Vagina (tissue), 2 donors: Measurements from ENCODE around the gene FADS6. TPM values are rescaled to one million over a fixed set of nuclear protein-coding genes. Genes with fewer than 3 reads are reported as not detected.

Experiments
- DNase-seq, 2 donors: peaks; one replicate each; pipeline ENCODE4 v3.0.0-alpha.2; 2017; ENCODE audit errors: extremely low spot score in 2 of 2
- H3K27ac ChIP-seq: fragments of 200-600 bp; sonication (generic); one replicate; pipeline ENCODE4 v1.5.1; 2019
- H3K27me3 ChIP-seq: fragments of 200-600 bp; sonication (generic); one replicate; pipeline ENCODE4 v1.5.1; 2019
- H3K36me3 ChIP-seq, 2 donors: fragments of 200-600 bp; sonication (generic); one replicate each; pipeline ENCODE4 v1.5.1; 2017 to 2019
- H3K4me1 ChIP-seq: fragments of 200-600 bp; sonication (generic); one replicate; pipeline ENCODE4 v1.5.1; 2019
- H3K4me3 ChIP-seq, 2 donors: fragments of 200-600 bp; sonication (generic); 1 replicate in 1 of 2; 2 replicates in 1 of 2; pipeline ENCODE4 v1.5.1; 2016 to 2019
- H3K9me3 ChIP-seq: fragments of 200-600 bp; sonication (generic); one replicate; pipeline ENCODE4 v1.5.1; 2019
- POLR2A ChIP-seq, 2 donors: fragments of 450-650 bp; IDR thresholded peaks; one replicate each; pipeline ENCODE4 v1.6.1; 2017; ENCODE audit warnings: antibody characterized with exemption in 2 of 2, mild to moderate bottlenecking in 2 of 2, moderate library complexity in 2 of 2
- POLR2AphosphoS5 ChIP-seq, 2 donors: sonication (generic); formaldehyde crosslinking; IDR thresholded peaks; one replicate each; pipeline ENCODE4 v1.9.0; 2017; ENCODE audit warnings: antibody characterized with exemption in 2 of 2, mild to moderate bottlenecking in 2 of 2, low read depth in 1 of 2; ENCODE audit not compliant: insufficient read depth in 1 of 2
- intact Hi-C: fragments of 100-400 bp; cut with DNase I; formaldehyde crosslinking; loops from one replicate; pipeline ENCODE4 v1.15.1; 2023
- total RNA-seq: library from RNA; depleted of rRNA; stranded (reverse); fragments of >200 nt; gene quantifications from one replicate; pipeline ENCODE4 v1.2.3, GENCODE V29; 2016
- TF ChIP-seq, protein P1 (sequence below), 3 experiments: fragments of 450-650 bp in 2 of 3; fragments of 200-600 bp in 1 of 3; sonication (generic) in 1 of 3; IDR thresholded peaks; one replicate each; pipeline ENCODE4 v1.5.1; 2017 to 2019; ENCODE audit warnings: antibody characterized with exemption in 3 of 3, mild to moderate bottlenecking in 2 of 3, moderate library complexity in 2 of 3

Gene FADS6
- total RNA-seq, 1 donor from 2014 or later: 1.5 TPM

- H3K36me3 ChIP-seq: no peaks in the 10 kb centered on the region
- H3K4me1 ChIP-seq: peaks cover 8% of the 10 kb centered on the region
- H3K9me3 ChIP-seq: no peaks in the 10 kb centered on the region
- peaks cover 13% of the 10 kb centered on the region for H3K27me3 ChIP-seq
- H3K4me3 ChIP-seq: no peak overlapping the region
- no peak for DNase-seq
- TF ChIP-seq, protein P1, sequence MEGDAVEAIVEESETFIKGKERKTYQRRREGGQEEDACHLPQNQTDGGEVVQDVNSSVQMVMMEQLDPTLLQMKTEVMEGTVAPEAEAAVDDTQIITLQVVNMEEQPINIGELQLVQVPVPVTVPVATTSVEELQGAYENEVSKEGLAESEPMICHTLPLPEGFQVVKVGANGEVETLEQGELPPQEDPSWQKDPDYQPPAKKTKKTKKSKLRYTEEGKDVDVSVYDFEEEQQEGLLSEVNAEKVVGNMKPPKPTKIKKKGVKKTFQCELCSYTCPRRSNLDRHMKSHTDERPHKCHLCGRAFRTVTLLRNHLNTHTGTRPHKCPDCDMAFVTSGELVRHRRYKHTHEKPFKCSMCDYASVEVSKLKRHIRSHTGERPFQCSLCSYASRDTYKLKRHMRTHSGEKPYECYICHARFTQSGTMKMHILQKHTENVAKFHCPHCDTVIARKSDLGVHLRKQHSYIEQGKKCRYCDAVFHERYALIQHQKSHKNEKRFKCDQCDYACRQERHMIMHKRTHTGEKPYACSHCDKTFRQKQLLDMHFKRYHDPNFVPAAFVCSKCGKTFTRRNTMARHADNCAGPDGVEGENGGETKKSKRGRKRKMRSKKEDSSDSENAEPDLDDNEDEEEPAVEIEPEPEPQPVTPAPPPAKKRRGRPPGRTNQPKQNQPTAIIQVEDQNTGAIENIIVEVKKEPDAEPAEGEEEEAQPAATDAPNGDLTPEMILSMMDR (IDR thresholded peaks at IDR 0.05): no peak
- TF ChIP-seq POLR2AphosphoS5 (IDR thresholded peaks at IDR 0.05; ENCODE audit: insufficient read depth in 1 of 2, low read depth in 1 of 2) (no peak), POLR2A (IDR thresholded peaks at IDR 0.05) (no peak)
- intact Hi-C loops: no loop called here
- no peak overlapping the region for H3K27ac ChIP-seq
Observed at GRCh38 chr17:74888469-74888868, 5.0 kb downstream of the FADS6 start.

DNA sequence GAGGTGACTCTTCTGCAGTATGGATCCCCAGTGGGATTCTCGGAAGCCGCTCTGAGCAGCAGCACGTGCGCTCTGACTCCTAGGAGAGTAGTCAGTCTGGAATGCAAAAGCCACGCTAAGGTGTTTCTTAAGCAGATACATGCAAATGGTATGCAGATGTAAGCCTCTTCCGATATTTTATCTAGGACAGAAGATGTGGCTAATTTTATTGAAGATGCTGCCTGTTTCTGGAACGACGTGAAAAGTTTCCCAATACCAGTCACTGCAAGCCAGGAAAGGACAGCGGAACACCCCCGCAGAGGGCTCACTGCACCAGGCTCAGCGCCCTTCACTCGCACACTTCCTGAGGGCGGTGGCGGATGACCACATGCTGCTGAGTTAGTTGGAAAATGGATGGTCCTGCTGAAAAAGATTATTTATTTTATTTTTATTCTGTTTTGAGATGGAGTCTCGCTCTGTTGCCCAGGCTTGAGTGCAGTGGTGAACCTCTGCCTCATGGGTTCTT, 10.1 kb downstream of the FADS6 start:
- Histone ChIP-seq H3K4me3 (no peak overlapping the region), H3K4me1 (peaks cover 1% of the 10 kb centered on the region), H3K27me3 (no peaks in the 10 kb centered on the region), H3K36me3 (no peaks in the 10 kb centered on the region), H3K27ac (no peak overlapping the region), H3K9me3 (no peaks in the 10 kb centered on the region)
- intact Hi-C loops: no loop called here
- TF ChIP-seq POLR2AphosphoS5 (IDR thresholded peaks at IDR 0.05; ENCODE audit: insufficient read depth in 1 of 2, low read depth in 1 of 2) (no peak), POLR2A (IDR thresholded peaks at IDR 0.05) (no peak)
- TF ChIP-seq, protein P1 (IDR thresholded peaks at IDR 0.05): no peak
- DNase-seq: no peak

- H3K4me3 ChIP-seq: no peak overlapping the region
- DNase-seq: no peak
Observed at GRCh38 chr17:74882517-74883240, 10.8 kb downstream of the FADS6 start.

GRCh38 chr17:74881073-74881472, 12.4 kb downstream of the FADS6 start:
- Histone ChIP-seq H3K27me3 (no peaks in the 10 kb centered on the region), H3K27ac (no peak overlapping the region), H3K36me3 (no peaks in the 10 kb centered on the region), H3K4me3 (no peak overlapping the region), H3K9me3 (no peaks in the 10 kb centered on the region), H3K4me1 (peaks cover 10% of the 10 kb centered on the region)
- DNase-seq: no peak
- intact Hi-C loops: no loop called here
- TF ChIP-seq POLR2A (IDR thresholded peaks at IDR 0.05) (no peak), POLR2AphosphoS5 (IDR thresholded peaks at IDR 0.05; ENCODE audit: insufficient read depth in 1 of 2, low read depth in 1 of 2) (no peak)
- TF ChIP-seq, protein P1 (IDR thresholded peaks at IDR 0.05): no peak

More at GRCh38 chr17:74882517-74883240, 10.8 kb downstream of the FADS6 start:
- TF ChIP-seq POLR2A (IDR thresholded peaks at IDR 0.05): no peak
- TF ChIP-seq POLR2AphosphoS5 (IDR thresholded peaks at IDR 0.05; ENCODE audit: insufficient read depth in 1 of 2, low read depth in 1 of 2): no peak
- TF ChIP-seq, protein P1 (IDR thresholded peaks at IDR 0.05): no peak
- H3K9me3 ChIP-seq: no peaks in the 10 kb centered on the region
- H3K27ac ChIP-seq: no peak overlapping the region
- no peaks in the 10 kb centered on the region for H3K27me3 ChIP-seq
- H3K4me1 ChIP-seq: peaks cover 7% of the 10 kb centered on the region
- intact Hi-C loops: no loop called here
- H3K36me3 ChIP-seq: no peaks in the 10 kb centered on the region

DNA sequence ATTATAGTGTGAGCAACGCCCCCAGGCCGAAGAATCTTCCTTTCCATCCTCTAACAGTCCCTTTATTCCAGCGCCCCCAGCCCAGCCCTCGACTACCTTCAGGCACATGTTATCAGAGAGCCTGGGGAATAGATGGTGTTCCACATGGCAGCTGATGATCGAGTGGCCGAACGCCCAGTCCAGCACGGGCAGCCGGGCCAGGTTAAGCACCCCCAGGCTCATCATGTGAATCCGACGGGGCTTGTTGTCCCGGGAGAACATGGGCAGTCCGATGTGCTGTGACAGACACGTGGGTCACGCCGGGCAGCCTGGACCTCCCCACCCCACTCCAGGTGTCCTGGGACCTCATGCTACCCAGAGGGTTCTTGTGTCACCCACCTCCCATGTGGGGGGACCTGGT, 14.1 kb downstream of the FADS6 start:
- no peaks in the 10 kb centered on the region for H3K36me3 ChIP-seq
- H3K27ac ChIP-seq: no peak overlapping the region
- no peak for DNase-seq
- intact Hi-C loops: no loop called here
- TF ChIP-seq POLR2AphosphoS5 (IDR thresholded peaks at IDR 0.05; ENCODE audit: insufficient read depth in 1 of 2, low read depth in 1 of 2) (no peak), POLR2A (IDR thresholded peaks at IDR 0.05) (no peak)
- TF ChIP-seq, protein P1 (IDR thresholded peaks at IDR 0.05): no peak
- no peaks in the 10 kb centered on the region for H3K27me3 ChIP-seq
- H3K9me3 ChIP-seq: no peaks in the 10 kb centered on the region
- H3K4me3 ChIP-seq: no peak overlapping the region
- H3K4me1 ChIP-seq: peaks cover 10% of the 10 kb centered on the region
